H9 (cell line): ENCODE data around the gene PRDM2. TPM values are rescaled to one million over a fixed set of nuclear protein-coding genes. Genes with fewer than 3 reads are reported as not detected.

Experiments
- DNase-seq: peaks from one replicate; pipeline ENCODE4 v3.0.0-alpha.2; 2017
- H2AFZ ChIP-seq: one replicate; pipeline ENCODE4 v1.6.1; 2013; ENCODE audit warnings: mild to moderate bottlenecking, low read length, control low read depth, moderate library complexity
- H2AK5ac ChIP-seq: 2 replicates; pipeline ENCODE4 v1.6.1; 2013; ENCODE audit warnings: low read length, control low read depth, mixed read lengths; ENCODE audit not compliant: insufficient read length
- H2BK120ac ChIP-seq: one replicate; pipeline ENCODE4 v1.6.1; 2013; ENCODE audit warnings: low read depth, mild to moderate bottlenecking, low read length, control low read depth, inconsistent platforms; ENCODE audit not compliant: poor library complexity, severe bottlenecking
- H2BK12ac ChIP-seq: 2 replicates; pipeline ENCODE4 v1.6.1; 2013; ENCODE audit warnings: low read length, control low read depth, mixed read lengths, low read depth; ENCODE audit not compliant: insufficient read length
- H2BK15ac ChIP-seq: 2 replicates; pipeline ENCODE4 v1.6.1; 2013; ENCODE audit warnings: low read depth, low read length, control low read depth
- H2BK20ac ChIP-seq: one replicate; pipeline ENCODE4 v1.6.1; 2013; ENCODE audit warnings: low read depth, mild to moderate bottlenecking, low read length, control low read depth, inconsistent platforms; ENCODE audit not compliant: poor library complexity, severe bottlenecking
- H2BK5ac ChIP-seq: 2 replicates; pipeline ENCODE4 v1.6.1; 2013; ENCODE audit warnings: low read length, control low read depth, mixed read lengths; ENCODE audit not compliant: insufficient read length
- H3K14ac ChIP-seq: 2 replicates; pipeline ENCODE4 v1.6.1; 2013; ENCODE audit warnings: low read length, control low read depth; ENCODE audit not compliant: insufficient read depth
- H3K18ac ChIP-seq: 2 replicates; pipeline ENCODE4 v1.6.1; 2013; ENCODE audit warnings: low read depth, mild to moderate bottlenecking, mixed read lengths, low read length, control low read depth; ENCODE audit not compliant: insufficient read length
- H3K23ac ChIP-seq: 2 replicates; pipeline ENCODE4 v1.6.1; 2013; ENCODE audit warnings: low read length, control low read depth, mixed read lengths, low read depth; ENCODE audit not compliant: insufficient read length
- H3K23me2 ChIP-seq: 2 replicates; pipeline ENCODE4 v1.6.1; 2013; ENCODE audit warnings: low read depth, mild to moderate bottlenecking, mixed read lengths, low read length, control low read depth; ENCODE audit not compliant: insufficient read length, poor library complexity, severe bottlenecking
- H3K27ac ChIP-seq: 2 replicates; pipeline ENCODE4 v1.5.1; 2013; ENCODE audit warnings: low read length, control low read depth, mixed read lengths, low read depth; ENCODE audit not compliant: insufficient read length
- H3K27me3 ChIP-seq: 2 replicates; pipeline ENCODE4 v1.6.1; 2013; ENCODE audit warnings: low read length, control low read depth, inconsistent platforms; ENCODE audit not compliant: insufficient read depth
- H3K4ac ChIP-seq: 2 replicates; pipeline ENCODE4 v1.6.1; 2013; ENCODE audit warnings: low read depth, mild to moderate bottlenecking, control low read depth, inconsistent platforms, low read length, moderate library complexity
- H3K4me1 ChIP-seq: 2 replicates; pipeline ENCODE4 v1.6.1; 2013; ENCODE audit warnings: low read length, control low read depth, inconsistent platforms; ENCODE audit not compliant: insufficient read depth
- H3K4me2 ChIP-seq: 2 replicates; pipeline ENCODE4 v1.6.1; 2013; ENCODE audit warnings: low read length, control low read depth, mixed read lengths; ENCODE audit not compliant: insufficient read length, insufficient read depth
- H3K56ac ChIP-seq: 2 replicates; pipeline ENCODE4 v1.6.1; 2013; ENCODE audit warnings: low read depth, mild to moderate bottlenecking, mixed read lengths, low read length, control low read depth; ENCODE audit not compliant: insufficient read length
- H3K79me1 ChIP-seq: 2 replicates; pipeline ENCODE4 v1.6.1; 2013; ENCODE audit warnings: low read depth, mild to moderate bottlenecking, moderate library complexity, low read length, control low read depth, inconsistent platforms; ENCODE audit not compliant: insufficient read depth, poor library complexity, severe bottlenecking
- H3K79me2 ChIP-seq: 2 replicates; pipeline ENCODE4 v1.6.1; 2013; ENCODE audit warnings: low read length, control low read depth, inconsistent platforms; ENCODE audit not compliant: insufficient read depth
- H3K9ac ChIP-seq: 2 replicates; pipeline ENCODE4 v1.6.1; 2013; ENCODE audit warnings: low read length, control low read depth, mixed read lengths; ENCODE audit not compliant: insufficient read length; ENCODE audit errors: extremely low read depth
- H3K9me3 ChIP-seq: one replicate; pipeline ENCODE4 v1.6.1; 2013; ENCODE audit warnings: low read depth, low read length, inconsistent platforms; ENCODE audit not compliant: control insufficient read depth
- H3T11ph ChIP-seq: one replicate; pipeline ENCODE4 v1.6.1; 2013; ENCODE audit warnings: mild to moderate bottlenecking, low read length, control low read depth, inconsistent platforms
- H4K20me1 ChIP-seq: one replicate; pipeline ENCODE4 v1.6.1; 2013; ENCODE audit not compliant: control insufficient read depth, insufficient read length, insufficient read depth
- H4K5ac ChIP-seq: 2 replicates; pipeline ENCODE4 v1.6.1; 2013; ENCODE audit warnings: low read depth, mild to moderate bottlenecking, mixed read lengths, low read length, control low read depth; ENCODE audit not compliant: insufficient read length
- H4K8ac ChIP-seq: replicated peaks from 2 replicates; pipeline ENCODE4 v1.6.1; 2013; ENCODE audit warnings: low read length, control low read depth, mixed read lengths, low read depth; ENCODE audit not compliant: insufficient read length
- H4K91ac ChIP-seq: 2 replicates; pipeline ENCODE4 v1.6.1; 2013; ENCODE audit warnings: low read depth, mild to moderate bottlenecking, moderate library complexity, mixed read lengths, low read length, control low read depth; ENCODE audit not compliant: insufficient read length
- H3K27ac Mint-ChIP-seq, 3 experiments: 2 replicates in 2 of 3; 3 replicates in 1 of 3; pipeline ENCODE4 v1.8.0; 2020 to 2021; ENCODE audit warnings: mixed read lengths in 3 of 3, mild to moderate bottlenecking in 1 of 3, moderate library complexity in 1 of 3
- H3K27me3 Mint-ChIP-seq: 2 replicates; pipeline ENCODE4 v1.8.0; 2021; ENCODE audit warnings: low read depth, mild to moderate bottlenecking, moderate library complexity, mixed read lengths
- H3K36me3 Mint-ChIP-seq, 3 experiments: 2 replicates in 2 of 3; 3 replicates in 1 of 3; pipeline ENCODE4 v1.8.0; 2020 to 2021; ENCODE audit warnings: low read depth in 3 of 3, mixed read lengths in 3 of 3; ENCODE audit not compliant: insufficient read depth in 1 of 3
- H3K4me1 Mint-ChIP-seq, 2 experiments: 2 replicates each; pipeline ENCODE4 v1.8.0; 2020; ENCODE audit warnings: mixed read lengths in 2 of 2
- H3K4me3 Mint-ChIP-seq, 2 experiments: 2 replicates in 1 of 2; 3 replicates in 1 of 2; pipeline ENCODE4 v1.8.0; 2020 to 2021; ENCODE audit warnings: mild to moderate bottlenecking in 2 of 2, mixed read lengths in 2 of 2, moderate library complexity in 1 of 2
- H3K9me3 Mint-ChIP-seq, 2 experiments: 2 replicates in 1 of 2; 3 replicates in 1 of 2; pipeline ENCODE4 v1.8.0; 2020; ENCODE audit warnings: mild to moderate bottlenecking in 2 of 2, mixed read lengths in 2 of 2, moderate library complexity in 1 of 2
- WGBS: extraction: QIAGEN DNeasy Blood & Tissue Kit; methylation state at CpG from one replicate; pipeline ENCODE4 v1.1.7; 2013; ENCODE audit warnings: missing lambda C conversion rate, low lambda C conversion rate, mixed read lengths; ENCODE audit not compliant: insufficient read length; ENCODE audit errors: extremely low coverage; 5-methylcytosine and 5-hydroxymethylcytosine counted together
- total RNA-seq: library from RNA; stranded (reverse); gene quantifications from 2 replicates; pipeline ENCODE4 v1.2.1, GENCODE V29; 2021
- TF ChIP-seq, protein P1 (sequence below): fragments of 200-600 bp; sonication (generic); conservative IDR thresholded peaks from 3 replicates; pipeline ENCODE4 v1.8.0; 2021; ENCODE audit warnings: antibody characterized with exemption, mild to moderate bottlenecking

Gene PRDM2
- total RNA-seq, 1 experiment from 2014 or later = 24.5 TPM

DNA sequence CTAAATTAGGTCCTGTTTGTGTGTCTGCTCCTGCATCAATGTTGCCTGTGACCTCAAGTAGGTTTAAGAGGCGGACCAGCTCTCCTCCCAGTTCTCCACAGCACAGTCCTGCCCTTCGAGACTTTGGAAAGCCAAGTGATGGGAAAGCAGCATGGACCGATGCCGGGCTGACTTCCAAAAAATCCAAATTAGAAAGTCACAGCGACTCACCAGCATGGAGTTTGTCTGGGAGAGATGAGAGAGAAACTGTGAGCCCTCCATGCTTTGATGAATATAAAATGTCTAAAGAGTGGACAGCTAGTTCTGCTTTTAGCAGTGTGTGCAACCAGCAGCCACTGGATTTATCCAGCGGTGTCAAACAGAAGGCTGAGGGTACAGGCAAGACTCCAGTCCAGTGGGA lies 79.9 kb downstream of the PRDM2 start:
- Histone ChIP-seq H3K18ac (no peak overlapping the region), H2AK5ac (no peak overlapping the region), H3K23me2 (no peaks in the 10 kb centered on the region), H3K14ac (no peak overlapping the region; the same call in 1 of the 2 replicates), H3K23ac (no peak overlapping the region), H3K4me2 (no peak overlapping the region), H3K9ac (no peak overlapping the region), H4K91ac (no peak overlapping the region), H3K79me1 (peaks cover 2% of the 10 kb centered on the region), H3K56ac (no peak overlapping the region), H3T11ph (no peak overlapping the region), H2BK20ac (no peak overlapping the region), H4K5ac (no peak overlapping the region), H2BK5ac (no peak overlapping the region), H2BK120ac (no peak overlapping the region), H2AFZ (no peak overlapping the region), H3K9me3 (no peaks in the 10 kb centered on the region), H3K4ac (no peak overlapping the region), H4K8ac (no peak overlapping the region), H3K79me2 (no peaks in the 10 kb centered on the region), H3K27me3 (no peaks in the 10 kb centered on the region), H4K20me1 (no peaks in the 10 kb centered on the region), H2BK12ac (no peak overlapping the region), H3K4me1 (peaks cover 7% of the 10 kb centered on the region; the same call in 1 of the 2 replicates), H2BK15ac (no peak overlapping the region), H3K27ac (no peak overlapping the region)
- no peak overlapping the region for H3K4me3 Mint-ChIP-seq
- no peaks in the 10 kb centered on the region for H3K27me3 Mint-ChIP-seq
- no peak for DNase-seq
- H3K27ac Mint-ChIP-seq = no peak overlapping the region
- H3K4me1 Mint-ChIP-seq = peaks cover 5 to 25% of the 10 kb centered on the region in 2 experiments
- WGBS = no CpG with 5 or more reads among the region's 6 CpGs
- peaks cover 10 to 47% (median 36%) of the 10 kb centered on the region in 3 experiments for H3K36me3 Mint-ChIP-seq
- TF ChIP-seq, protein P1, sequence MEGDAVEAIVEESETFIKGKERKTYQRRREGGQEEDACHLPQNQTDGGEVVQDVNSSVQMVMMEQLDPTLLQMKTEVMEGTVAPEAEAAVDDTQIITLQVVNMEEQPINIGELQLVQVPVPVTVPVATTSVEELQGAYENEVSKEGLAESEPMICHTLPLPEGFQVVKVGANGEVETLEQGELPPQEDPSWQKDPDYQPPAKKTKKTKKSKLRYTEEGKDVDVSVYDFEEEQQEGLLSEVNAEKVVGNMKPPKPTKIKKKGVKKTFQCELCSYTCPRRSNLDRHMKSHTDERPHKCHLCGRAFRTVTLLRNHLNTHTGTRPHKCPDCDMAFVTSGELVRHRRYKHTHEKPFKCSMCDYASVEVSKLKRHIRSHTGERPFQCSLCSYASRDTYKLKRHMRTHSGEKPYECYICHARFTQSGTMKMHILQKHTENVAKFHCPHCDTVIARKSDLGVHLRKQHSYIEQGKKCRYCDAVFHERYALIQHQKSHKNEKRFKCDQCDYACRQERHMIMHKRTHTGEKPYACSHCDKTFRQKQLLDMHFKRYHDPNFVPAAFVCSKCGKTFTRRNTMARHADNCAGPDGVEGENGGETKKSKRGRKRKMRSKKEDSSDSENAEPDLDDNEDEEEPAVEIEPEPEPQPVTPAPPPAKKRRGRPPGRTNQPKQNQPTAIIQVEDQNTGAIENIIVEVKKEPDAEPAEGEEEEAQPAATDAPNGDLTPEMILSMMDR = no peak
- H3K9me3 Mint-ChIP-seq = no peaks in the 10 kb centered on the region
